Endothelial cell of umbilical vein (primary cell): ENCODE results near the gene NOLC1. TPM values are rescaled to one million over a fixed set of nuclear protein-coding genes. Genes with fewer than 3 reads are reported as not detected.

ENCODE experiments used
- BruUV-seq: library from RNA; stranded (reverse); fragments of 400-500 nt; replicated peaks from 2 replicates; lab custom pipeline; 2021; lab: Mats Ljungman, UMichigan
- CTCF ChIA-PET: fragments of 300-600, 350-600 bp; sonication (Branson Sonifier 250); formaldehyde crosslinking; loops from one replicate; lab custom pipeline; 2021; ENCODE audit warnings: antibody characterized with exemption, inconsistent platforms; lab: Charles Lee
- POLR2A ChIA-PET: fragments of 300-600, 350-600 bp; sonication (Branson Sonifier 250); formaldehyde crosslinking; loops from one replicate; lab custom pipeline; 2021; ENCODE audit warnings: antibody characterized with exemption, inconsistent platforms; lab: Charles Lee
- DNase-seq: peaks from one replicate; pipeline ENCODE4 v3.0.0-alpha.2; 2011; ENCODE audit warnings: low read depth, low spot score
- FAIRE-seq: peaks from 2 replicates; lab custom pipeline; 2011; peaks lifted over from hg19 to GRCh38; lab: Jason Lieb, UNC
- H2AFZ ChIP-seq: 2 replicates; pipeline ENCODE4 v1.6.0; 2012; ENCODE audit warnings: low read depth, low read length, control low read depth, inconsistent platforms
- H3K27ac ChIP-seq: 2 replicates; pipeline ENCODE4 v1.5.1; 2011; ENCODE audit warnings: low read depth, mild to moderate bottlenecking, control low read depth, low read length, moderate library complexity; ENCODE audit not compliant: insufficient read depth
- H3K27me3 ChIP-seq, 2 experiments: 2 replicates each; pipeline versions ENCODE4 v1.6.0 to v1.6.1; 2011; ENCODE audit warnings: low read length in 2 of 2, mixed read lengths in 1 of 2; ENCODE audit not compliant: control insufficient read depth in 2 of 2, insufficient read depth in 2 of 2
- H3K36me3 ChIP-seq, 2 experiments: 2 replicates in 1 of 2; 3 replicates in 1 of 2; pipeline ENCODE4 v1.5.1; 2011; ENCODE audit warnings: low read length in 2 of 2, mild to moderate bottlenecking in 1 of 2, moderate library complexity in 1 of 2; ENCODE audit not compliant: control insufficient read depth in 2 of 2, insufficient read depth in 2 of 2; ENCODE audit errors: extremely low read depth in 1 of 2
- H3K4me1 ChIP-seq: 3 replicates; pipeline ENCODE4 v1.5.1; 2011; ENCODE audit warnings: mild to moderate bottlenecking, low read length; ENCODE audit not compliant: control insufficient read depth, insufficient read depth; ENCODE audit errors: extremely low read depth
- H3K4me2 ChIP-seq: 2 replicates; pipeline ENCODE4 v1.6.1; 2011; ENCODE audit warnings: low read length, control low read depth, mixed read lengths; ENCODE audit not compliant: insufficient read depth
- H3K4me3 ChIP-seq, 3 experiments: fragments of 200-600 bp in 1 of 3; sonication (generic), shearing (Covaris generic) in 1 of 3; replicated peaks in 1 of 3; 2 replicates each; pipeline ENCODE4 v1.5.1; 2011 to 2016; ENCODE audit warnings: control low read depth in 3 of 3, low read length in 3 of 3, mild to moderate bottlenecking in 2 of 3, inconsistent platforms in 1 of 3, low read depth in 1 of 3, moderate library complexity in 1 of 3; ENCODE audit not compliant: insufficient read depth in 1 of 3
- H3K79me2 ChIP-seq: 2 replicates; pipeline ENCODE4 v1.6.0; 2012; ENCODE audit warnings: low read length, inconsistent platforms; ENCODE audit not compliant: control insufficient read depth, insufficient read depth
- H3K9ac ChIP-seq: replicated peaks from 2 replicates; pipeline ENCODE3; 2011; ENCODE audit warnings: low read length, control low read depth; ENCODE audit not compliant: insufficient read depth; ENCODE audit errors: extremely low read depth
- H3K9me1 ChIP-seq: replicated peaks from 3 replicates; pipeline ENCODE4 v1.6.0; 2011; ENCODE audit warnings: mild to moderate bottlenecking, low read length; ENCODE audit not compliant: control insufficient read depth, insufficient read depth; ENCODE audit errors: extremely low read depth
- H3K9me3 ChIP-seq: replicated peaks from 2 replicates; pipeline ENCODE4 v1.5.1; 2012; ENCODE audit warnings: low read length, inconsistent platforms; ENCODE audit not compliant: control insufficient read depth, insufficient read depth
- H4K20me1 ChIP-seq: replicated peaks from 2 replicates; pipeline ENCODE3; 2011; ENCODE audit warnings: mild to moderate bottlenecking, low read length; ENCODE audit not compliant: control insufficient read depth, insufficient read depth; ENCODE audit errors: extremely low read depth
- EZH2 ChIP-seq: IDR thresholded peaks from 2 replicates; pipeline ENCODE4 v1.6.1; 2012; ENCODE audit warnings: borderline replicate concordance, low read depth, mild to moderate bottlenecking, moderate library complexity, low read length, inconsistent platforms; ENCODE audit not compliant: severe bottlenecking
- FOS ChIP-seq: IDR thresholded peaks from 2 replicates; pipeline ENCODE4 v1.6.1; 2011; ENCODE audit warnings: mild to moderate bottlenecking, low read length, moderate library complexity, borderline replicate concordance; ENCODE audit not compliant: insufficient read depth
- GATA2 ChIP-seq: IDR thresholded peaks from 2 replicates; pipeline ENCODE4 v1.7.0; 2011; ENCODE audit warnings: low read depth, mild to moderate bottlenecking, moderate library complexity, mixed read lengths, low read length; ENCODE audit not compliant: insufficient read length, insufficient read depth
- JUN ChIP-seq: IDR thresholded peaks from 2 replicates; pipeline ENCODE4 v1.6.1; 2011; ENCODE audit warnings: borderline replicate concordance, low read depth; ENCODE audit not compliant: insufficient read length, insufficient read depth
- MYC ChIP-seq: IDR thresholded peaks from one replicate; pipeline ENCODE4 v1.6.1; 2011; ENCODE audit warnings: mild to moderate bottlenecking, low read depth, low read length
- POLR2A ChIP-seq: IDR thresholded peaks from 2 replicates; pipeline ENCODE4 v1.6.1; 2012; ENCODE audit warnings: low read depth, mild to moderate bottlenecking, control low read depth, low read length
- POLR2AphosphoS5 ChIP-seq: IDR thresholded peaks from 2 replicates; pipeline ENCODE4 v1.6.1; 2012; ENCODE audit warnings: low read depth, mild to moderate bottlenecking, control low read depth, low read length, moderate library complexity; ENCODE audit not compliant: insufficient read depth
- dilution Hi-C: fragments of 300-500 bp; cut with MboI; formaldehyde crosslinking; loops from one replicate; pipeline ENCODE4 v1.15.0; 2019; ENCODE audit warnings: low sequenced_read_pairs; ENCODE audit not compliant: extremely low pct_ligation_motif_present
- intact Hi-C: fragments of 100-400 bp; cut with micrococcal nuclease; formaldehyde crosslinking; loops from one replicate; pipeline ENCODE4 v1.10.0; 2022
- polyA plus RNA-seq, 4 experiments: library from polyadenylated mRNA; depleted of rRNA in 3 of 4; stranded (reverse) in 3 of 4; unstranded in 1 of 4; fragments of >200 nt; gene quantifications; 2 replicates each; pipeline versions ENCODE4 v1.2.1 to v1.2.3, GENCODE V29; 2011 to 2012; ENCODE audit warnings: missing spikeins in 1 of 4
- total RNA-seq: library from RNA; stranded (reverse); gene quantifications from 2 replicates; pipeline ENCODE4 v1.2.3, GENCODE V29; 2021
- TF ChIP-seq, protein P1 (sequence below), 2 donors: IDR thresholded peaks; 1 replicate in 1 of 2; 2 replicates in 1 of 2; pipeline ENCODE4 v1.5.1; 2011; ENCODE audit warnings: low read length in 2 of 2, mild to moderate bottlenecking in 2 of 2, moderate library complexity in 2 of 2, control low read depth in 1 of 2, inconsistent platforms in 1 of 2, low read depth in 1 of 2; ENCODE audit not compliant: insufficient read depth in 1 of 2; ENCODE audit errors: extremely low read depth in 1 of 2
- TF ChIP-seq, protein P2 (sequence below): IDR thresholded peaks from 2 replicates; pipeline ENCODE4 v1.6.1; 2011; ENCODE audit not compliant: insufficient read depth, insufficient read length

The NOLC1 gene
- total and polyA plus RNA-seq, 2 donors (not counting 3 experiments of a cell fraction or from before 2014, with no cell fraction given) = 32.1 to 73.1 TPM

DNA sequence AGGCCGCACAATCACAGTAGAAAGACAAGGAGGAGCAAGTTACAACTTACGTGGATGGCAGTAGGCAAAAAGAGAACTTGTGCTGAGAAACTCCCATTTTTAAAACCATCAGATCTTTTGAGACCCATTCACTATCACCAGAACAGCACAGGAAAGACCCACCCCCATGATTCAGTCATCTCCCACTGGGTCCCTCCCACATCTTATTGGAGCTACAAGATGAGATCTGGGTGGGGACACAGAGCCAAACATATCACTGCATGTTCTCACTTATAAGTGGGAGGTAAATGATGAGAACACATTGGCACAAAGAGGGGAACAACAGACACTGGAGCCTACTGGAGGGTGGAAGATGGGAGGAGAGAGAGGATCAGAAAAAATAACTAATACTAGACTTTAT, 32.4 kb downstream of the NOLC1 start:
- DNase-seq (no peak), FAIRE-seq (no peak)
- dilution Hi-C loops = no loop called here
- CTCF ChIA-PET = interaction anchor here (1.1 kb wide), 1 partner anchor 15 kb away, joined by 5 read pairs; no protein-coding TSS in a partner anchor
- H3K79me2 ChIP-seq = no peaks in the 10 kb centered on the region
- no peaks in the 10 kb centered on the region for H3K36me3 ChIP-seq
- no peaks in the 10 kb centered on the region for H3K9me3 ChIP-seq
- H3K4me1 ChIP-seq = no peaks in the 10 kb centered on the region
- no TSS peak for BruUV-seq
- TF ChIP-seq, protein P1, sequence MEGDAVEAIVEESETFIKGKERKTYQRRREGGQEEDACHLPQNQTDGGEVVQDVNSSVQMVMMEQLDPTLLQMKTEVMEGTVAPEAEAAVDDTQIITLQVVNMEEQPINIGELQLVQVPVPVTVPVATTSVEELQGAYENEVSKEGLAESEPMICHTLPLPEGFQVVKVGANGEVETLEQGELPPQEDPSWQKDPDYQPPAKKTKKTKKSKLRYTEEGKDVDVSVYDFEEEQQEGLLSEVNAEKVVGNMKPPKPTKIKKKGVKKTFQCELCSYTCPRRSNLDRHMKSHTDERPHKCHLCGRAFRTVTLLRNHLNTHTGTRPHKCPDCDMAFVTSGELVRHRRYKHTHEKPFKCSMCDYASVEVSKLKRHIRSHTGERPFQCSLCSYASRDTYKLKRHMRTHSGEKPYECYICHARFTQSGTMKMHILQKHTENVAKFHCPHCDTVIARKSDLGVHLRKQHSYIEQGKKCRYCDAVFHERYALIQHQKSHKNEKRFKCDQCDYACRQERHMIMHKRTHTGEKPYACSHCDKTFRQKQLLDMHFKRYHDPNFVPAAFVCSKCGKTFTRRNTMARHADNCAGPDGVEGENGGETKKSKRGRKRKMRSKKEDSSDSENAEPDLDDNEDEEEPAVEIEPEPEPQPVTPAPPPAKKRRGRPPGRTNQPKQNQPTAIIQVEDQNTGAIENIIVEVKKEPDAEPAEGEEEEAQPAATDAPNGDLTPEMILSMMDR (IDR thresholded peaks at IDR 0.05; ENCODE audit: extremely low read depth in 1 of 2, insufficient read depth in 1 of 2, low read depth in 1 of 2, low read length in 2 of 2) = no peak
- TF ChIP-seq EZH2 (no peak), JUN (no peak), FOS (no peak), POLR2AphosphoS5 (no peak), GATA2 (no peak), POLR2A (no peak), MYC (no peak)
- TF ChIP-seq, protein P2, sequence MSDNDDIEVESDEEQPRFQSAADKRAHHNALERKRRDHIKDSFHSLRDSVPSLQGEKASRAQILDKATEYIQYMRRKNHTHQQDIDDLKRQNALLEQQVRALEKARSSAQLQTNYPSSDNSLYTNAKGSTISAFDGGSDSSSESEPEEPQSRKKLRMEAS = no peak
- no peaks in the 10 kb centered on the region for H4K20me1 ChIP-seq
- POLR2A ChIA-PET = no interaction called here
- H3K4me3 ChIP-seq = no peak overlapping the region
- H3K4me2 ChIP-seq = no peak overlapping the region
- H3K9me1 ChIP-seq = no peaks in the 10 kb centered on the region
- no peak overlapping the region for H3K27ac ChIP-seq
- intact Hi-C loops = no loop called here
- no peak overlapping the region for H3K9ac ChIP-seq
- H3K27me3 ChIP-seq = peaks cover 3% of the 10 kb centered on the region in 2 experiments
- H2AFZ ChIP-seq = no peak overlapping the region
